Astrocyte of the spinal cord (primary cell): Measurements from ENCODE around the gene MICAL1.
A peak's percentile ranks its signal among the peaks of the same experiment; 100 is the strongest.

ENCODE experiments used
- DNase-seq: peaks from one replicate; pipeline ENCODE4 v3.0.0; 2011; ENCODE audit warnings: low read depth, low spot score
- H3K4me3 ChIP-seq: 2 replicates; pipeline ENCODE4 v1.5.1; 2011; ENCODE audit warnings: low read depth, mild to moderate bottlenecking, low read length, moderate library complexity
- in situ Hi-C: cut with HindIII; loops from 2 replicates; pipeline ENCODE4 v1.10.0; 2017; ENCODE audit warnings: low sequenced_read_pairs
- TF ChIP-seq, protein P1 (sequence below): IDR thresholded peaks from 2 replicates; pipeline ENCODE4 v1.5.1; 2012; ENCODE audit warnings: low read depth, mild to moderate bottlenecking, low read length, inconsistent platforms

MICAL1 gene

DNA sequence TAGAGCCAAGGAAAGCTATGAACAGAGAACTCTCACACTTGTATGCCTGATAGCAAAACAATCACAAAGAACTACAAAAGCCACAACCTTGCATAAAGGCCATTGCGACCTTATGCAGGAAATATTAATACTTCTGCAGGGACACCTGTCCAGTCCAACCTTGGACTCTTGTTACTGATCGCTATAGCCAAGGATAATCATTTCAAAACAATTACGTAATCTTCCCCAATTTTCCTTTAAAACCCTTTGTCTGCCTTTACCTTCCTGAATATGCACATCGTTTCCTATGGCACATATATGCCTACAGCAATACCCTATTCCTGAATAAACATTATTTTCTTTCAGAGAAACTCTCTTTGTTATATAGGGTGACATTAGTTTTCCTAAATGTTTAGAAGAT lies 37.9 kb downstream of the MICAL1 start:
- H3K4me3 ChIP-seq = no peak overlapping the region
- TF ChIP-seq, protein P1, sequence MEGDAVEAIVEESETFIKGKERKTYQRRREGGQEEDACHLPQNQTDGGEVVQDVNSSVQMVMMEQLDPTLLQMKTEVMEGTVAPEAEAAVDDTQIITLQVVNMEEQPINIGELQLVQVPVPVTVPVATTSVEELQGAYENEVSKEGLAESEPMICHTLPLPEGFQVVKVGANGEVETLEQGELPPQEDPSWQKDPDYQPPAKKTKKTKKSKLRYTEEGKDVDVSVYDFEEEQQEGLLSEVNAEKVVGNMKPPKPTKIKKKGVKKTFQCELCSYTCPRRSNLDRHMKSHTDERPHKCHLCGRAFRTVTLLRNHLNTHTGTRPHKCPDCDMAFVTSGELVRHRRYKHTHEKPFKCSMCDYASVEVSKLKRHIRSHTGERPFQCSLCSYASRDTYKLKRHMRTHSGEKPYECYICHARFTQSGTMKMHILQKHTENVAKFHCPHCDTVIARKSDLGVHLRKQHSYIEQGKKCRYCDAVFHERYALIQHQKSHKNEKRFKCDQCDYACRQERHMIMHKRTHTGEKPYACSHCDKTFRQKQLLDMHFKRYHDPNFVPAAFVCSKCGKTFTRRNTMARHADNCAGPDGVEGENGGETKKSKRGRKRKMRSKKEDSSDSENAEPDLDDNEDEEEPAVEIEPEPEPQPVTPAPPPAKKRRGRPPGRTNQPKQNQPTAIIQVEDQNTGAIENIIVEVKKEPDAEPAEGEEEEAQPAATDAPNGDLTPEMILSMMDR = no peak
- DNase-seq = no peak
- in situ Hi-C loops = no loop called here

DNA sequence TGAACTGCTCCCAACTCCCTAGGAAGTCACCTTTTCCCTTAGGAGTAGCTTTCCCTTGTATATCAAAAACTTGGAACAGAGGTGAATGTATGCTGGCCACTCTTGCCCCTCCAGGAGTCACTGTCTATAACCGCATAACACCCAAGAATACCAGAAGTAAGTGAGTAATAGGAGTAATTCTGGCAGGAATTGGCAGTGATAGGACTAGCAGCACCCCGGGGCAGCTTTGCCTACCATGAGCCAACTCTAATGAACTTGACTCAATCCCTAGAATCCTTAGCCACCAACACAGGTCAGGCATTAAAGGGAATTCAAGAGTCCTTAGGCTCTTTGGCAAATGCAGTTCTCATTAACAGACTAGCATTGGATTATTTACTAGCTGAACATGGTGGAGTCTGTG lies 44.5 kb downstream of the MICAL1 start:
- TF ChIP-seq, protein P1 = no peak
- in situ Hi-C loops = no loop called here
- no peak for DNase-seq
- no peak overlapping the region for H3K4me3 ChIP-seq

DNA sequence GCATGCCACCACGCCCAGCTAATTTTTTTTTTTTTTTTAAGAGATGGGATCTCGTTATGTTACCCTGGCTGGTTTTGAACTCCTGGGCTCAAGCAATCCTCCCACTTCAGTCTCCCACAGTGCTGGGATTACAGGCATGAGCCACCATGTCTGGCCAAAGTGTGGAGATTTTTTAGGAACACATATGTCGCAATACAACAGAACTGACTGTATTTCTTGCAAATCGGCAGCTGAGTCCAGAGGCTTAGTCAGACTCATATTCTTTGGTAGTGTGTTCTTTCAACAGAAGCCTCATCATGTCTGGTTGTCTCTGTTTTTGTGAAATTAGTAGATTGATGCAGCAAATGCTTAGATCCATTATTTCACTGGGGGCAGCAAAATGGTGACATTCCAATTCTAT lies 49.4 kb downstream of the MICAL1 start:
- TF ChIP-seq, protein P1 = no peak
- no peak overlapping the region for H3K4me3 ChIP-seq
- in situ Hi-C loops = no loop called here
- no peak for DNase-seq

DNA sequence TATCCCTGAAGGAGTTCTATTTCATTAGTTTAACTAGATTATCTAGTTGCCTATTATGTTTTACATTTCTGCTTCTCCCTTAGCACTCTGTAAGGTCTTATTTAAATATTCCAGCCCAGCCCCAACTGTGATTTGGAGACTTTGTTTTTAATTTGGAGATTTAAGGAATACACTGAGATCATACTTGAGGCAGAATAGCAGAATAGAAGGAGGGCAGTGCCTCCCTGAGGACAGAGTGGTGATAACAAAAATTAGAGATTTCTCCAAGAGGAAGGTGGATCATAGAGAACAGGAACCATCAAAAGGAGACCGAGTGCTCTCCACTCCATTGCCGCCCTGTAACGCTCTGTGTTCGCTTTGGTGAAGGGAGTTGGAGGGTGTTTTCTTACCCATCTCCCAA lies 58.6 kb downstream of the MICAL1 start:
- peak; percentile 14 for DNase-seq
- no peak overlapping the region for H3K4me3 ChIP-seq
- in situ Hi-C loops = no loop called here
- TF ChIP-seq, protein P1 = peak; percentile 30

DNA sequence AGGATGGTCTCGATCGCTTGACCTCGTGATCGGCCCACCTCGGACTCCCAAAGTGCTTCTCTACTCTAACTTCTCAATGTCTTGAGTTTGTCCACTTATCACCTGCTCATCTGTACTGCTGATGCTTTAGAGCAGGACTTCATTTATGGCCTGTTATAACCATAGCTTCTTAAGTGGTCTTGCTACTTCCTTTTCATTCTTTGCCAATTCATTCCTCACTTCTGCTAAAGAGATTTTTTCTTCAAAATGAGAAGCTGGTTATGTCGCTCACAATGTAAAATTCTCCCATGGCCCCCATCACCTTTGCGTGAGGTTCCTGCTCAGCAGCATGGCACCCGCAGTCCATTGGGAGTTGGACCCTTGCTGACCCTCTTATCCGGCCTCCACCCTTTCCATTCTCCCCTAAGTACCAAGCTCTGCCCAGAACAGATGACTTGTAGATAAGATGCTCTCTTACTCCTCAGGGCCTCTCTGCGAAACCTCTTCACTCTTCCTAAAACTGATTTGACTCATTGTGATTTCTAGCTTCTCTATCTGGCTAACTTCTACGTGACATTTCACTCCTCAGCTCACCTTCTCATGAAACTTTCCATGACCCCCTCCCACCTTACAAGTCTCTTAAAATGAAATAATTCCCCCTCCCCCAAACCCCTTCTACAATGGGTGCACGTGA lies 59.4 kb downstream of the MICAL1 start:
- no peak overlapping the region for H3K4me3 ChIP-seq
- no peak for DNase-seq
- TF ChIP-seq, protein P1 = no peak
- in situ Hi-C loops = no loop called here
